ENCODE data around the gene DTX3.

GRCh38 chr12:57623811-57624390 is 19.3 kb downstream of the DTX3 start:
- TF ChIP-seq ATF3 (IDR thresholded peaks at IDR 0.05) (no peak), CTCF (IDR thresholded peaks at IDR 0.05; ENCODE audit: low read depth, low read length, missing input control) (no peak)
